Iris pigment epithelial cell (primary cell): Measurements from ENCODE around the gene MIPOL1.
"Not testable (repeated sequence)": the region's sequence is repeated elsewhere in the genome, so short reads cannot be mapped to it uniquely, and the experiment has no call there.

ENCODE experiments used
- DNase-seq: peaks from one replicate; pipeline ENCODE4 v3.0.0-alpha.2; 2011; ENCODE audit warnings: low read depth

The MIPOL1 gene

GRCh38 chr14:37187840-37188577 is 9.7 kb upstream of the MIPOL1 start:
- not testable (repeated sequence) for DNase-seq

DNA sequence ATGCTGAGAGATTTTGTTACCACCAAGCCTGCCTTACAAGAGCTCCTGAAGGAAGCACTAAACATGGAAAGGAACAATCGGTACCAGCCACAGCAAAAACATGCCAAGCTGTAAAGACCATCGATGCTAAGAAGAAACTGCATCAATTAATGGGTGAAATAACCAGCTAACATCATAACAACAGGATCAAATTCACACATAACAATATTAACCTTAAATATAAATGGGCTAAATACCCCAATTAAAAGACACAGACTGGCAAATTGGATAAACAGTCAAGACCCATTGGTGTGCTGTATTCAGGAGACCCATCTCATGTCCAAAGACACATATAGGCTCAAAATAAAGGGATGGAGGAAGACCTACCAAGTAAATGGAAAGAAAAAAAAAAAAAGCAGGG is 8.0 kb upstream of the MIPOL1 start:
- DNase-seq = not testable (repeated sequence)

DNA sequence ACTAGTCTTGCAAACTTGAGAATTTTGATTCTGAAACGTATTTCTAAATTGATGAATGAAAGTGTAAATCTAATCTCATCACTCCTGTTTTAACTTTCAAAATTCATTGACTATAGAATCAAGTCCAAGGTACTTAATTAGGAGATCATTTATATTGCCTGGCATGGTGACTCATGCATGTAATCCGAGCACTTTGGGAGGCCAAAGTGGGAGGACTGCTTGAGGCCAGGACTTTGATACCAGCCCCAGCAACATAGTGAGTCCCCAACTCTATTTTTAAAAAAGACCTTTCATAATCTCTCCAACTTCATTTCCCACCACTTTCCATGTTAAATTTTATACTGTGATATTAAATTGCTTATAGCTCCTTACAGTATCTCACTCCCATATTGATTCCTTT is 3.0 kb upstream of the MIPOL1 start:
- DNase-seq = no peak

DNA sequence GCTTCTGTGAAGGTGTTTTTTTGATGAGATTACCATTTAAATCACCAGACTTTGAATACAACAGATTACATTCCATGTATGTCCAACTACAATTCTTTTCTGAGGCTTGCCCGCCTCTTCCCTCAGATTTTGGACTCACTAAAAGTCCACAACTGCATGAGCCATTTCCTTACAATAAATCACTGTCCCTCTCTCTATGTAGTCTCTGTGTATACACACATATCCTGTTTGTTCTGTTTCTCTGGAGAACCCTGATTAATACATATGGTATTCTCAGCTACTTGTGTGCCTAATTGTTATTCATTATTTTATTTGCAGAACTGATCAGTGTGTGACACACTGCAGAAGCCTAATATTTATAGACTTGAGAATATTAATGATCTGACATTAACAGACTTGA is 2.4 kb upstream of the MIPOL1 start:
- DNase-seq = peak; percentile 12

GRCh38 chr14:37196604-37197420 is 925 bp upstream of the MIPOL1 start:
- DNase-seq = no peak

GRCh38 chr14:37198273-37198598 is 499 bp downstream of the MIPOL1 start:
- no peak for DNase-seq

DNA sequence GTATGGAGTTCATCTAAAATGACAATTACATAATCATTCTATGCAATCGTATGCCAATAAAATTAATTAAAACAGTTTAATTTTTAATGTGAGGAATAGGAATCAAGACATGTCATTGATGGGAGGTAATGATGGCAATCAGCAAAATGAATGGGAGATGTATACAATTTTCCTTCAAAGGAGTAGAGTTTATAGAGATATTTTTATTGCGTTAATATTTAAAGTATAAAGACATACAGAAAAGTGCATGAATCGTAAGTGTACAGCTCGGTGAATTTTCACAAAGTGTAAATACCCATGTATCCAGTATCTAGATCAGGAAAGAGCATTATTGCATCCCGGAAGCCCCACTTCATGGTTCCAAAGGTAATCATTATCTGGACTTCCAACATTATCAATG is 1.2 kb downstream of the MIPOL1 start:
- no peak for DNase-seq

- DNase-seq = no peak
Observed at GRCh38 chr14:37201724-37202123, 4.0 kb downstream of the MIPOL1 start.

GRCh38 chr14:37202265-37202664 is 4.5 kb downstream of the MIPOL1 start:
- peak; percentile 31 for DNase-seq

DNA sequence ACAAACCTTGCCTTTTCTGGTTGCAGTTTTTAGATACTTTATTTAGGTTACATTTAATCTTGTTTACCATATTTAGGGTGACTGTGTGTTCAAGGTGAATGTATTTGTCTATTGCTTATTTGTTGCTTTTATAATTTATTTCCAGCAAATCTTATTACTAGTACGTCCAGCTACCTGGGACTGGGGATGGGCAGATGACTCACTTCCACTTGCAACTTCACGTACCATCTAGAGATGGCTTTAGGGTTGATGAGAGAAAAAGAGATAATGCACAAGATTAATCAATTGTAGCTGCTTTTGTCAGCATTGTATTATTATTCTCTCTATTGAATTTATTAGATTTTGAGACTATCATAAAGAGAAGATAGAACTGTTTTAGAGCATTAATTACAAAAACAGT is 5.1 kb downstream of the MIPOL1 start:
- peak; percentile 29 for DNase-seq

DNA sequence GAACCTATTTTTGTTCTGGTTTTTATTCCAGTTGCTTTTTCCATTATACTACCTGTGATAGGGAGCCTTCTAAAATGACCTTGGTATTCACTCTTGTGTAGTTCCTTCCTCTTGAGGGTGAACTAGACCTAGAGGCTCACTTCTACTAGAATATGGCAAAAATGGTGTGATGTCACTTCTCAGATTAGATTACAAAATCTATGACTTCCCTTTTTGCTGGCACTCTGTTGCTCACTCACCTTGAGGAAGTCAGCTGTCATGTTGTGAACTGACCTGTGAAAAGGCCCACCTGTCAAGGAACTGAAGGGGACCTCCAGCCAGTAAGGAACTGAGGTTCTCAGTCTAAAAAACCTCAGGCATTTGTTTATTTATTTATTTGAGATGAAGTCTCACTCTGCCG is 5.7 kb downstream of the MIPOL1 start:
- DNase-seq = no peak

- not testable (repeated sequence) for DNase-seq
Observed at GRCh38 chr14:37205623-37206605, 8.2 kb downstream of the MIPOL1 start.

DNA sequence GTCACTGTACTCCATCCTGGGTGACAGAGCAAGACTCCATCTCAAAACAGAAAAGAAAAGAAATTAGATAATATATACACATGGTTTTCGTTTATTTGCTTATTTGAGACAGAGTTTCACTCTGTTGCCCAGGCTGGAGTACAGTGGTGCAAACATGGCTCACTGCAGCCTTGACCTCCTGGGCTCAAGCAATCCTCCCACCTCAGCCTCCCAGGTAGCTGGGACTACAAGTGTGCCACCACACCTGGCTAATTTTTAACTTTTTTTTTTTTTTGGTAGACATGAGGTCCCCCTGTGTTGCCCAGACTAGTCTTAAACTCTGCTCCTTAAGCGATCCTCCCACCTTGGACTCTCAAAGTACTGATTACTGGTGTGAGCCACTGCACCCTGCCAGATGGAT is 11.9 kb downstream of the MIPOL1 start:
- DNase-seq = not testable (repeated sequence)

- DNase-seq = no peak
Observed at GRCh38 chr14:37210448-37210847, 12.7 kb downstream of the MIPOL1 start.

DNA sequence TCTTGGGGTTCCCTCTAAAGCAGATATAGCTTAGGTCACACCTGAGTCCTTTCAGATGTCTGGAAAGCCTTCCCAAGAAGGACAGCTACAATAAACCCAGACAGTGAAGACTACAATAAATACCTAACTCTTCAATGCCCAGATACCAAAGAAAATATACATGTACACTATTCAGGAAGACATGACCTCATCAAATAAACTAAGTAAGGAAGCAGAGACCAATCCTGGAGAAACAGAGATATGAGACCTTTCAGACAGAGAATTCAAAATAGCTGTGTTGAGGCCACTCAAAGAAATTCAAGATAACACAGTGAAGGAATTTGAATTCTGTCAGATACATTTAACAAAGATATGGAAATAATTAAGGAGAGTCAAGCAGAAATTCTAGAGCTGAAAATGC is 15.3 kb downstream of the MIPOL1 start:
- DNase-seq = no peak

- DNase-seq = no peak
Observed at GRCh38 chr14:37215345-37215744, 17.6 kb downstream of the MIPOL1 start.

- no peak for DNase-seq
Observed at GRCh38 chr14:37221073-37221472, 23.3 kb downstream of the MIPOL1 start.

DNA sequence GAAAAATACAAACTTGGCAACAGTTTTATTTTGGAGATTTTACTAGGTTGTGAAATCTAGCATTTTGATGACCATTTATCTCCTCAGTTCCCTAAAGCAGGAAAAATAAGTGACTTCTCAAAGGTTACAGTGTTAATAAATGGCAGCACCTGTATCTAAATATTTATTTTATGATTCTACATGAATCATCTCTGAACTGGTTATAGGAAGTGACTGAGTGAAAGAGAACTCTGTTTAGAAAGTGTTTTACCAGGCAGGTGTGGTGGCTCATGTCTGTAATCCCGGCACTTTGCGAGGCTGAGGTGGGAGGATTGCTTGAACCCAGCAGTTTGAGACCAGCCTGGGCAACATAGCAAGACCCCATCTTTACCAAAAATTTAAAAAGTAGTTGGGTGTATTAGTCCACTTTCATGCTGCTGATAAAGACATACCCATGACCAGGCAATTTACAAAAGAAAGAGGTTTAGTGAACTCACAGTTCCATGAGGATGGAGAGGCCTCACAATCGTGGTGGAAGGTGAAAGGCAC is 26.3 kb downstream of the MIPOL1 start:
- no peak for DNase-seq

DNA sequence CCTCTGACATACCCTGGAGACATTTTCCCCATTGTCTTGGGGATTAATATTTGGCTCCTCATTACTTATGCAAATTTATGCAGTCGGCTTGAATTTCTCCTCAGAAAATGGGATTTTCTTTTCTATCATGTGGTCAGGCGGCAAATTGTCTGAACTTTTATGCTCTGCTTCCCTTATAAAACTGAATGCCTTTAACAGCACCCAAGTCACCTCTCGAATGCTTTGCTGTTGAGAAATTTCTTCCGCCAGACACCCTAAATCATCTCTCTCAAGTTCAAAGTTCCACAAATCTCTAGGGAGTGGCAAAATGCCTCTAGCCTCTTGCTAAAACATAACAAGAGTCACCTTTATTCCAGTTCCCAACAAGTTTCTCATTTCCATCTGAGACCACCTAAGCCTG is 27.9 kb downstream of the MIPOL1 start:
- not testable (repeated sequence) for DNase-seq

GRCh38 chr14:37230551-37231194 is 32.9 kb downstream of the MIPOL1 start:
- peak; percentile 75 for DNase-seq

DNA sequence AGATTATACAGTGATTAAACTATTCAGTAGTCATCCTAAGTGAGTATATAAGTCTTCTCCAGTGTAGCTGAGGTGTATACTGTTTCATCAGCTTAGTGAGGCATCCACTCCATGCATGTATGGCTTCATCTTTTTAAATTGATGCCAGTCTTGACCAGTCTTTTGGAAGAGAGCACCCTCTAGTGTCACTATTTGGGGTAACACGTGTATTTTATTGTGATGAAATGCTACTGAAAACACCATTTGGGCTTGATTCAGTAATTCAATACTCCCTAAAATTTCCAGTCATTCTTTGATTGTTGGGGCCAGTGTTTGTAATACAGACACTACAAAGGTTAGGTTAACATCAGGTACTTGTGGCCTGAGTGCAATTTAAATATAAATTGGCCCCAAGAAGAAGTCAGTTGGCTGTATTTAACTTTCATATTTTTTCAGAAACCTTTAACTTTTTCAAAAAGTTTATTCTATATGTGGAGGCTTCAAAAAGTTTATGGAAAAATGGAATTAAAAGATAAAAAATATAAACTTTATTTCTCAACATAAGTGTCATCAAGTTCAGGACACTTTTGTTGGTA is 35.3 kb downstream of the MIPOL1 start:
- DNase-seq = peak; percentile 69
